ENCODE data around the gene MCU.

GRCh38 chr10:72846238-72846637 lies 154.3 kb downstream of the MCU start:
- TF ChIP-seq NR2C2 (CRISPR knock-in tag; IDR thresholded peaks at IDR 0.05): no peak
- TF ChIP-seq, protein P1, sequence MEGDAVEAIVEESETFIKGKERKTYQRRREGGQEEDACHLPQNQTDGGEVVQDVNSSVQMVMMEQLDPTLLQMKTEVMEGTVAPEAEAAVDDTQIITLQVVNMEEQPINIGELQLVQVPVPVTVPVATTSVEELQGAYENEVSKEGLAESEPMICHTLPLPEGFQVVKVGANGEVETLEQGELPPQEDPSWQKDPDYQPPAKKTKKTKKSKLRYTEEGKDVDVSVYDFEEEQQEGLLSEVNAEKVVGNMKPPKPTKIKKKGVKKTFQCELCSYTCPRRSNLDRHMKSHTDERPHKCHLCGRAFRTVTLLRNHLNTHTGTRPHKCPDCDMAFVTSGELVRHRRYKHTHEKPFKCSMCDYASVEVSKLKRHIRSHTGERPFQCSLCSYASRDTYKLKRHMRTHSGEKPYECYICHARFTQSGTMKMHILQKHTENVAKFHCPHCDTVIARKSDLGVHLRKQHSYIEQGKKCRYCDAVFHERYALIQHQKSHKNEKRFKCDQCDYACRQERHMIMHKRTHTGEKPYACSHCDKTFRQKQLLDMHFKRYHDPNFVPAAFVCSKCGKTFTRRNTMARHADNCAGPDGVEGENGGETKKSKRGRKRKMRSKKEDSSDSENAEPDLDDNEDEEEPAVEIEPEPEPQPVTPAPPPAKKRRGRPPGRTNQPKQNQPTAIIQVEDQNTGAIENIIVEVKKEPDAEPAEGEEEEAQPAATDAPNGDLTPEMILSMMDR (IDR thresholded peaks at IDR 0.05): no peak
- TF ChIP-seq, protein P2, sequence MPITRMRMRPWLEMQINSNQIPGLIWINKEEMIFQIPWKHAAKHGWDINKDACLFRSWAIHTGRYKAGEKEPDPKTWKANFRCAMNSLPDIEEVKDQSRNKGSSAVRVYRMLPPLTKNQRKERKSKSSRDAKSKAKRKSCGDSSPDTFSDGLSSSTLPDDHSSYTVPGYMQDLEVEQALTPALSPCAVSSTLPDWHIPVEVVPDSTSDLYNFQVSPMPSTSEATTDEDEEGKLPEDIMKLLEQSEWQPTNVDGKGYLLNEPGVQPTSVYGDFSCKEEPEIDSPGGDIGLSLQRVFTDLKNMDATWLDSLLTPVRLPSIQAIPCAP (CRISPR knock-in tag; IDR thresholded peaks at IDR 0.05): no peak
- TF ChIP-seq SP1 (CRISPR knock-in tag; conservative IDR thresholded peaks at IDR 0.05): no peak
- no peak for TF ChIP-seq FOXP1 (CRISPR knock-in tag; IDR thresholded peaks at IDR 0.05; ENCODE audit: borderline replicate concordance)
- no peak for TF ChIP-seq CBFB (CRISPR knock-in tag; IDR thresholded peaks at IDR 0.05; ENCODE audit: low read depth)
- no peak for TF ChIP-seq HMGXB4 (CRISPR knock-in tag; IDR thresholded peaks at IDR 0.05)
- no peak for TF ChIP-seq E2F5 (CRISPR knock-in tag; IDR thresholded peaks at IDR 0.05)
- TF ChIP-seq OVOL2 (CRISPR knock-in tag; IDR thresholded peaks at IDR 0.05; ENCODE audit: borderline replicate concordance): no peak
- TF ChIP-seq, protein P3, sequence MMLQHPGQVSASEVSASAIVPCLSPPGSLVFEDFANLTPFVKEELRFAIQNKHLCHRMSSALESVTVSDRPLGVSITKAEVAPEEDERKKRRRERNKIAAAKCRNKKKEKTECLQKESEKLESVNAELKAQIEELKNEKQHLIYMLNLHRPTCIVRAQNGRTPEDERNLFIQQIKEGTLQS (CRISPR knock-in tag; conservative IDR thresholded peaks at IDR 0.05): no peak
- no peak for TF ChIP-seq FOXK1 (CRISPR knock-in tag; IDR thresholded peaks at IDR 0.05)
- TF ChIP-seq ZBTB21 (CRISPR knock-in tag; IDR thresholded peaks at IDR 0.05; ENCODE audit: borderline replicate concordance): no peak
- TF ChIP-seq NR1H2 (CRISPR knock-in tag; IDR thresholded peaks at IDR 0.05): no peak
